ENCODE data around the gene ZBED4.

Gene ZBED4

GRCh38 chr22:49938565-49939136, 85.0 kb downstream of the ZBED4 start:
- TF ChIP-seq, protein P1, sequence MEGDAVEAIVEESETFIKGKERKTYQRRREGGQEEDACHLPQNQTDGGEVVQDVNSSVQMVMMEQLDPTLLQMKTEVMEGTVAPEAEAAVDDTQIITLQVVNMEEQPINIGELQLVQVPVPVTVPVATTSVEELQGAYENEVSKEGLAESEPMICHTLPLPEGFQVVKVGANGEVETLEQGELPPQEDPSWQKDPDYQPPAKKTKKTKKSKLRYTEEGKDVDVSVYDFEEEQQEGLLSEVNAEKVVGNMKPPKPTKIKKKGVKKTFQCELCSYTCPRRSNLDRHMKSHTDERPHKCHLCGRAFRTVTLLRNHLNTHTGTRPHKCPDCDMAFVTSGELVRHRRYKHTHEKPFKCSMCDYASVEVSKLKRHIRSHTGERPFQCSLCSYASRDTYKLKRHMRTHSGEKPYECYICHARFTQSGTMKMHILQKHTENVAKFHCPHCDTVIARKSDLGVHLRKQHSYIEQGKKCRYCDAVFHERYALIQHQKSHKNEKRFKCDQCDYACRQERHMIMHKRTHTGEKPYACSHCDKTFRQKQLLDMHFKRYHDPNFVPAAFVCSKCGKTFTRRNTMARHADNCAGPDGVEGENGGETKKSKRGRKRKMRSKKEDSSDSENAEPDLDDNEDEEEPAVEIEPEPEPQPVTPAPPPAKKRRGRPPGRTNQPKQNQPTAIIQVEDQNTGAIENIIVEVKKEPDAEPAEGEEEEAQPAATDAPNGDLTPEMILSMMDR (IDR thresholded peaks at IDR 0.05): no peak
